ENCODE measurements around the gene DCLRE1A. TPM values are rescaled to one million over a fixed set of nuclear protein-coding genes. Genes with fewer than 3 reads are reported as not detected.
A peak's percentile ranks its signal among the peaks of the same experiment; 100 is the strongest.

Gene DCLRE1A
- total and polyA plus RNA-seq, 12 donors: 3.3 to 7.5 (median 5.6) TPM

- TF ChIP-seq, protein P1, sequence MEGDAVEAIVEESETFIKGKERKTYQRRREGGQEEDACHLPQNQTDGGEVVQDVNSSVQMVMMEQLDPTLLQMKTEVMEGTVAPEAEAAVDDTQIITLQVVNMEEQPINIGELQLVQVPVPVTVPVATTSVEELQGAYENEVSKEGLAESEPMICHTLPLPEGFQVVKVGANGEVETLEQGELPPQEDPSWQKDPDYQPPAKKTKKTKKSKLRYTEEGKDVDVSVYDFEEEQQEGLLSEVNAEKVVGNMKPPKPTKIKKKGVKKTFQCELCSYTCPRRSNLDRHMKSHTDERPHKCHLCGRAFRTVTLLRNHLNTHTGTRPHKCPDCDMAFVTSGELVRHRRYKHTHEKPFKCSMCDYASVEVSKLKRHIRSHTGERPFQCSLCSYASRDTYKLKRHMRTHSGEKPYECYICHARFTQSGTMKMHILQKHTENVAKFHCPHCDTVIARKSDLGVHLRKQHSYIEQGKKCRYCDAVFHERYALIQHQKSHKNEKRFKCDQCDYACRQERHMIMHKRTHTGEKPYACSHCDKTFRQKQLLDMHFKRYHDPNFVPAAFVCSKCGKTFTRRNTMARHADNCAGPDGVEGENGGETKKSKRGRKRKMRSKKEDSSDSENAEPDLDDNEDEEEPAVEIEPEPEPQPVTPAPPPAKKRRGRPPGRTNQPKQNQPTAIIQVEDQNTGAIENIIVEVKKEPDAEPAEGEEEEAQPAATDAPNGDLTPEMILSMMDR (IDR thresholded peaks at IDR 0.05): no peak
- WGBS, 2 donors: 65 to 66% methylated on average over 4 of the region's 4 CpGs
- no peak overlapping the region for H3K4me3 ChIP-seq
- no peaks in the 10 kb centered on the region for H3K9me3 ChIP-seq
- H3K27ac ChIP-seq: peak overlapping the region in 3 of 10 donors; percentile 56 to 65 (median 62)
- peaks cover 0 to 51% (median 22%) of the 10 kb centered on the region in 9 donors for H3K4me1 ChIP-seq
- ATAC-seq (no peak), DNase-seq (no peak)
- H3K27me3 ChIP-seq: no peaks in the 10 kb centered on the region
- intact Hi-C loops (cut with DNase I): loop anchor here in 4 of 10 donors (1.0 to 10.0 kb wide), 6 partner anchors 33 to 214 kb away; partner anchors contain the start of gene ADRB1 (in 1 of the 4)
- peaks cover 0 to 62% (median under 1%) of the 10 kb centered on the region in 9 donors for H3K36me3 ChIP-seq
These were observed 36.9 kb upstream of the DCLRE1A start for GRCh38 chr10:113890769-113891168.

DNA sequence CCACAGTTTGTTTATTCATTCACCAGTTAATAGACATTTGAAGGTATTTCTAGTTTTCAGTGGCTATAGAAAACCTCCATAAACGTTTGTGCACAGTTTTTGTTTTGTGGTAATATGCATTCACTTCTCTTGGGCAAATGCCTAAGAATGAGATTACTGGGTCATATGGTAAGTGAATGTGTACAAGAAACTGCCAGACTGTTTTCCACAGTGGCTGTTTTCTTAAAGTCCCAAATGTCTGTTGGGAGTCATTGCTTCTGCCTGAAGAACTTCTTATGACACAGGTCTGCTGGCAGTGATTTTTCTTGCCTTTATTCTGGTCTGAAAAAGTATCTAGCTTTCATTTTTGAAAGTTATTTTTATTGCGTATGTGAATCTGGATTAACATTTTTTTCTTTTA, 36.0 kb upstream of the DCLRE1A start:
- Histone ChIP-seq H3K27ac (peak overlapping the region in 2 of 10 donors; percentile 6 to 9), H3K4me3 (no peak overlapping the region), H3K4me1 (peaks cover 0 to 45% (median 22%) of the 10 kb centered on the region in 9 donors), H3K27me3 (no peaks in the 10 kb centered on the region), H3K36me3 (peaks cover 0 to 64% (median 7%) of the 10 kb centered on the region in 9 donors), H3K9me3 (no peaks in the 10 kb centered on the region)
- DNase-seq (no peak), ATAC-seq (no peak)
- 67 to 73% methylated on average over 2 of the region's 2 CpGs for WGBS, 2 donors
- TF ChIP-seq, protein P1 (IDR thresholded peaks at IDR 0.05): no peak
- intact Hi-C loops (cut with DNase I): loop anchor here in 4 of 10 donors (5.0 to 10.0 kb wide), 5 partner anchors 33 to 215 kb away; partner anchors contain the start of gene ADRB1 (in 1 of the 4)

DNA sequence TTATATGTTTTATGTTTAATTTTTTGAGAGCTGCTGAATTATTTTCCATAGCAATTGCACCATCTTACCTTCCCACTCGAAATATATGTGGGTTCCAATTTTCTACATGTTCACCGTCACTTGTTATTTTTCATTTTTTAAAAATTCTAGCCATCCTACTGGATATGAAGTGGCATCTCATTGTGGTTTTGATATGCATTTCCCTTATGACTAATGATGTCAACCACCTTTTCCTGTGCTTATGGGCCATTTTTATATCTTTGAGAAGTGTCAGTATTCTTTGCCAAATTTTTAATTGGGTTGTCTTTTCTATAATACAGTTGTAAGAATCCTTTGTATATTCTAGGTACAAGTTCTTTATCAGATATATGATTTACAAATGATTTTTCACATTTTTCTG, 28.4 kb upstream of the DCLRE1A start:
- H3K4me3 ChIP-seq: no peak overlapping the region
- 74 to 97% methylated on average over 2 of the region's 2 CpGs for WGBS, 2 donors
- ATAC-seq (no peak), DNase-seq (no peak)
- TF ChIP-seq, protein P1 (IDR thresholded peaks at IDR 0.05): no peak
- peaks cover 0 to 99% (median 9%) of the 10 kb centered on the region in 9 donors for H3K36me3 ChIP-seq
- no peaks in the 10 kb centered on the region for H3K27me3 ChIP-seq
- intact Hi-C loops (cut with DNase I): no loop called here
- no peak overlapping the region for H3K27ac ChIP-seq
- peaks cover 0 to 5% (median 0%) of the 10 kb centered on the region in 11 donors for H3K9me3 ChIP-seq
- H3K4me1 ChIP-seq: peaks cover 0 to 10% (median 0%) of the 10 kb centered on the region in 9 donors

- TF ChIP-seq, protein P1 (IDR thresholded peaks at IDR 0.05): no peak
- Histone ChIP-seq H3K27me3 (no peaks in the 10 kb centered on the region), H3K36me3 (peaks cover 0 to 90% (median 12%) of the 10 kb centered on the region in 9 donors), H3K27ac (no peak overlapping the region), H3K4me3 (no peak overlapping the region), H3K9me3 (peaks cover 0 to 5% (median 0%) of the 10 kb centered on the region in 11 donors), H3K4me1 (peaks cover 0 to 28% (median 6%) of the 10 kb centered on the region in 9 donors)
- DNase-seq: no peak
- 50 to 71% methylated on average over 1 of the region's 1 CpG for WGBS, 2 donors
- ATAC-seq: no peak
- intact Hi-C loops (cut with DNase I): no loop called here
These were observed 26.4 kb upstream of the DCLRE1A start for GRCh38 chr10:113880236-113880635.
